ENCODE data around the gene DNAJC5G.

The DNAJC5G gene

GRCh38 chr2:27236626-27237025, 38.6 kb upstream of the DNAJC5G start:
- TF ChIP-seq FOXK2 (IDR thresholded peaks at IDR 0.05) (no peak), CTBP1 (IDR thresholded peaks at IDR 0.05; ENCODE audit: borderline replicate concordance) (no peak), NFRKB (IDR thresholded peaks at IDR 0.05) (no peak), FOXA1 (IDR thresholded peaks at IDR 0.05) (no peak), SP1 (IDR thresholded peaks at IDR 0.05) (no peak), ARNT (IDR thresholded peaks at IDR 0.05) (no peak)
- ChIA-PET POLR2A (no interaction called here), CTCF (no interaction called here)
- no peak for DNase-seq (ENCODE audit: extremely low spot score)

DNA sequence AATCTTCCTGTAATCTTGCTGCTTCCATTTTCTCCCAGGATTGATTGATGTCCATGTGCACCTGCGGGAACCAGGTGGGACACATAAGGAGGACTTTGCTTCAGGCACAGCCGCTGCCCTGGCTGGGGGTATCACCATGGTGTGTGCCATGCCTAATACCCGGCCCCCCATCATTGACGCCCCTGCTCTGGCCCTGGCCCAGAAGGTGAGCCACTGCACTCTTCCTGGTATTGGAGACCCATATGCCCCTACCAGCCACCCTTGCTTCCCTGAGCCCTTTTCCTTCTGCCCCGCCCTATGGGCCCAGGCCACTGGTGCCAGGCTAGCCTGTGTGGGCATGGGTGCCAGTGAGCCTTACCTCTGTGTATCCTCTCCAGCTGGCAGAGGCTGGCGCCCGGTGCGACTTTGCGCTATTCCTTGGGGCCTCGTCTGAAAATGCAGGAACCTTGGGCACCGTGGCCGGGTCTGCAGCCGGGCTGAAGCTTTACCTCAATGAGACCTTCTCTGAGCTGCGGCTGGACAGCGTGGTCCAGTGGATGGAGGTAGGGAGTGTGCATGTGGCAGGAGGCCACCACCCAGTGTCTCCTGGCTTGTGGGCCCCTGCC, 37.8 kb upstream of the DNAJC5G start:
- no peak for DNase-seq (ENCODE audit: extremely low spot score)
- no peak for TF ChIP-seq TARDBP (IDR thresholded peaks at IDR 0.05)
- TF ChIP-seq FOXA1 (IDR thresholded peaks at IDR 0.05) = no peak
- no peak for TF ChIP-seq PKNOX1 (IDR thresholded peaks at IDR 0.05)
- TF ChIP-seq ARNT (IDR thresholded peaks at IDR 0.05) = no peak
- TF ChIP-seq HDGF (IDR thresholded peaks at IDR 0.05; ENCODE audit: borderline replicate concordance) = no peak
- no peak for TF ChIP-seq FOXK2 (IDR thresholded peaks at IDR 0.05)
- no peak for TF ChIP-seq BHLHE40 (IDR thresholded peaks at IDR 0.05; ENCODE audit: borderline replicate concordance)
- TF ChIP-seq FOXM1 (IDR thresholded peaks at IDR 0.05; ENCODE audit: borderline replicate concordance) = no peak
- no peak for TF ChIP-seq ELF4 (IDR thresholded peaks at IDR 0.05)
- TF ChIP-seq LEF1 (IDR thresholded peaks at IDR 0.05; ENCODE audit: borderline replicate concordance) = no peak
- TF ChIP-seq NFRKB (IDR thresholded peaks at IDR 0.05) = no peak
- no peak for TF ChIP-seq CTBP1 (IDR thresholded peaks at IDR 0.05; ENCODE audit: borderline replicate concordance)
- no peak for TF ChIP-seq L3MBTL2 (conservative IDR thresholded peaks at IDR 0.05)
- ChIA-PET POLR2A (no interaction called here), CTCF (interaction anchor here (0.6 kb wide), 1 partner anchor 467 kb away, joined by 3 read pairs; no protein-coding TSS in a partner anchor)

GRCh38 chr2:27238976-27239375, 36.3 kb upstream of the DNAJC5G start:
- no peak for DNase-seq (ENCODE audit: extremely low spot score)
- TF ChIP-seq ARNT (IDR thresholded peaks at IDR 0.05) (no peak), NFRKB (IDR thresholded peaks at IDR 0.05) (no peak), LEF1 (IDR thresholded peaks at IDR 0.05; ENCODE audit: borderline replicate concordance) (no peak), SP1 (IDR thresholded peaks at IDR 0.05) (no peak), FOXA1 (IDR thresholded peaks at IDR 0.05) (no peak), PKNOX1 (IDR thresholded peaks at IDR 0.05) (no peak), ELF4 (IDR thresholded peaks at IDR 0.05) (no peak), TARDBP (IDR thresholded peaks at IDR 0.05) (no peak), L3MBTL2 (conservative IDR thresholded peaks at IDR 0.05) (no peak), HDGF (IDR thresholded peaks at IDR 0.05; ENCODE audit: borderline replicate concordance) (no peak), CTBP1 (IDR thresholded peaks at IDR 0.05; ENCODE audit: borderline replicate concordance) (no peak), SUZ12 (IDR thresholded peaks at IDR 0.05) (no peak), FOXM1 (IDR thresholded peaks at IDR 0.05; ENCODE audit: borderline replicate concordance) (no peak), BHLHE40 (IDR thresholded peaks at IDR 0.05; ENCODE audit: borderline replicate concordance) (no peak), ZNF384 (IDR thresholded peaks at IDR 0.05) (no peak), FOXK2 (IDR thresholded peaks at IDR 0.05) (no peak)
- CTCF ChIA-PET = no interaction called here
- POLR2A ChIA-PET = no interaction called here

DNA sequence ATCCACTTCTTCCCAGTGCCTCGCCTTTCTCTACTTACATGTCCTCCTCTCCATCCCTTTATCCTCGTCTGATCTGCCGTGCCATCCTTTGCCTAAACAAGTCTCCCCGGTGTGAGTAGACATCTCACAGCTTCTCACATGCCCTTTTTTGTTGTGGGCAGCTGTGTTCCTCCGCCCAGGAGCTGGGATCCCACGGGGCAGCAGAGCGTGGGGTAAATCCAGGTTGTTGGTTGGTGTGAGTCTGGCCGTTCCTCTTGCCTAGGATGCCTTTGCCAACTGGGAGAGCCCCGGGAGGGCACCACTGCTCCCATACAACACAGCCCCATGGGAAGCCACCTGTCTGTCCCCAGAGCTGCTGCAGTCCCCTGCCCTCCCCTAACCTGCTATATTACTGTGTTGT, 34.8 kb upstream of the DNAJC5G start:
- POLR2A ChIA-PET = interaction anchor here (1.2 kb wide), 1 partner anchor 29 kb away, joined by 3 read pairs; the partner anchor contains the start of genes ATRAID and SLC5A6
- CTCF ChIA-PET = no interaction called here

GRCh38 chr2:27241761-27242613, 33.2 kb upstream of the DNAJC5G start:
- TF ChIP-seq ELF4 (IDR thresholded peaks at IDR 0.05) (no peak), FOXM1 (IDR thresholded peaks at IDR 0.05; ENCODE audit: borderline replicate concordance) (no peak), FOXK2 (IDR thresholded peaks at IDR 0.05) (no peak), FOXA1 (IDR thresholded peaks at IDR 0.05) (no peak)
- POLR2A ChIA-PET = interaction anchor here (0.9 to 1.6 kb wide), 6 partner anchors 9 to 30 kb away, joined by 3 to 4 read pairs (median 4); partner anchors contain the start of genes ATRAID, SLC30A3 and SLC5A6
- CTCF ChIA-PET = interaction anchor here (0.8 to 1.7 kb wide), 2 partner anchors 10 to 37 kb away, joined by 3 to 4 read pairs; no protein-coding TSS in a partner anchor
- no peak for DNase-seq (ENCODE audit: extremely low spot score)

More for the DNA sequence above, 34.8 kb upstream of the DNAJC5G start:
- no peak for DNase-seq (ENCODE audit: extremely low spot score)
- TF ChIP-seq ZNF384 (IDR thresholded peaks at IDR 0.05) (no peak), FOXA1 (IDR thresholded peaks at IDR 0.05) (no peak), HDGF (IDR thresholded peaks at IDR 0.05; ENCODE audit: borderline replicate concordance) (no peak), NFRKB (IDR thresholded peaks at IDR 0.05) (no peak), LEF1 (IDR thresholded peaks at IDR 0.05; ENCODE audit: borderline replicate concordance) (no peak), L3MBTL2 (conservative IDR thresholded peaks at IDR 0.05) (no peak), PKNOX1 (IDR thresholded peaks at IDR 0.05) (no peak), ARNT (IDR thresholded peaks at IDR 0.05) (no peak), SUZ12 (IDR thresholded peaks at IDR 0.05) (no peak), FOXM1 (IDR thresholded peaks at IDR 0.05; ENCODE audit: borderline replicate concordance) (no peak), FOXK2 (IDR thresholded peaks at IDR 0.05) (no peak), ELF4 (IDR thresholded peaks at IDR 0.05) (no peak), BHLHE40 (IDR thresholded peaks at IDR 0.05; ENCODE audit: borderline replicate concordance) (no peak)
